HL-60 (cell line): ENCODE results near the gene CPN2.

Experiments
- DNase-seq, 2 experiments: peaks; one replicate each; pipeline ENCODE4 v3.0.0-alpha.2; 2010 to 2020; ENCODE audit warnings: low read depth in 1 of 2, low spot score in 1 of 2
- H3K27ac ChIP-seq: fragments of 250-450 bp; sonication (Bioruptor Pico); replicated peaks from 2 replicates; pipeline ENCODE4 v1.5.1; 2020; ENCODE audit warnings: mild to moderate bottlenecking, moderate library complexity
- H3K27me3 ChIP-seq: fragments of 250-450 bp; sonication (Bioruptor Pico); 2 replicates; pipeline ENCODE4 v1.5.1; 2021; ENCODE audit warnings: mild to moderate bottlenecking, moderate library complexity; ENCODE audit not compliant: insufficient read depth, poor library complexity, severe bottlenecking
- H3K4me3 ChIP-seq: replicated peaks from 2 replicates; pipeline ENCODE4 v1.5.1; 2011; ENCODE audit warnings: mild to moderate bottlenecking, control low read depth, low read length; ENCODE audit not compliant: insufficient read depth
- GABPA ChIP-seq: IDR thresholded peaks from 2 replicates; pipeline ENCODE4 v1.6.1; 2012; ENCODE audit warnings: low read depth
- POLR2AphosphoS5 ChIP-seq: IDR thresholded peaks from 2 replicates; pipeline ENCODE4 v1.6.1; 2012; ENCODE audit warnings: low read depth
- REST ChIP-seq: IDR thresholded peaks from 2 replicates; pipeline ENCODE4 v1.6.1; 2012; ENCODE audit warnings: low read depth; ENCODE audit not compliant: insufficient replicate concordance
- SPI1 ChIP-seq: IDR thresholded peaks from 2 replicates; pipeline ENCODE4 v1.6.1; 2012; ENCODE audit warnings: low read depth, mild to moderate bottlenecking, borderline replicate concordance
- TF ChIP-seq, protein P1 (sequence below): IDR thresholded peaks from one replicate; pipeline ENCODE4 v1.5.1; 2011; ENCODE audit warnings: low read length, control low read depth, inconsistent platforms; ENCODE audit not compliant: insufficient read depth

The CPN2 gene

GRCh38 chr3:194337965-194338753 lies 13.0 kb downstream of the CPN2 start:
- no peak for DNase-seq
- H3K27ac ChIP-seq, result no peak overlapping the region
- H3K27me3 ChIP-seq, result peaks cover 24% of the 10 kb centered on the region
- TF ChIP-seq GABPA, result no peak
- TF ChIP-seq, protein P1, sequence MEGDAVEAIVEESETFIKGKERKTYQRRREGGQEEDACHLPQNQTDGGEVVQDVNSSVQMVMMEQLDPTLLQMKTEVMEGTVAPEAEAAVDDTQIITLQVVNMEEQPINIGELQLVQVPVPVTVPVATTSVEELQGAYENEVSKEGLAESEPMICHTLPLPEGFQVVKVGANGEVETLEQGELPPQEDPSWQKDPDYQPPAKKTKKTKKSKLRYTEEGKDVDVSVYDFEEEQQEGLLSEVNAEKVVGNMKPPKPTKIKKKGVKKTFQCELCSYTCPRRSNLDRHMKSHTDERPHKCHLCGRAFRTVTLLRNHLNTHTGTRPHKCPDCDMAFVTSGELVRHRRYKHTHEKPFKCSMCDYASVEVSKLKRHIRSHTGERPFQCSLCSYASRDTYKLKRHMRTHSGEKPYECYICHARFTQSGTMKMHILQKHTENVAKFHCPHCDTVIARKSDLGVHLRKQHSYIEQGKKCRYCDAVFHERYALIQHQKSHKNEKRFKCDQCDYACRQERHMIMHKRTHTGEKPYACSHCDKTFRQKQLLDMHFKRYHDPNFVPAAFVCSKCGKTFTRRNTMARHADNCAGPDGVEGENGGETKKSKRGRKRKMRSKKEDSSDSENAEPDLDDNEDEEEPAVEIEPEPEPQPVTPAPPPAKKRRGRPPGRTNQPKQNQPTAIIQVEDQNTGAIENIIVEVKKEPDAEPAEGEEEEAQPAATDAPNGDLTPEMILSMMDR, result no peak
- no peak for TF ChIP-seq REST
- TF ChIP-seq SPI1, result no peak
- no peak for TF ChIP-seq POLR2AphosphoS5
- no peak overlapping the region for H3K4me3 ChIP-seq

GRCh38 chr3:194336601-194337355 lies 14.3 kb downstream of the CPN2 start:
- no peak overlapping the region for H3K27ac ChIP-seq

More at GRCh38 chr3:194336601-194337355, 14.3 kb downstream of the CPN2 start:
- no peak for DNase-seq
- TF ChIP-seq POLR2AphosphoS5, result no peak
- TF ChIP-seq GABPA, result no peak
- no peak for TF ChIP-seq REST
- TF ChIP-seq, protein P1, result no peak
- TF ChIP-seq SPI1, result no peak
- Histone ChIP-seq H3K4me3 (no peak overlapping the region), H3K27me3 (peaks cover 36% of the 10 kb centered on the region)
